ENCODE measurements around the gene OLIG1.

GRCh38 chr21:33029975-33030461 is 39.9 kb upstream of the OLIG1 start:
- TF ChIP-seq NRF1 (conservative IDR thresholded peaks at IDR 0.05; ENCODE audit: low read depth, low read length) (no peak), ESRRA (IDR thresholded peaks at IDR 0.05; ENCODE audit: low read length) (no peak), POLR2A (IDR thresholded peaks at IDR 0.05; ENCODE audit: low read depth, low read length) (no peak), SUZ12 (IDR thresholded peaks at IDR 0.05; ENCODE audit: unreplicated experiment) (no peak), CREB1 (IDR thresholded peaks at IDR 0.05; ENCODE audit: low read depth) (no peak), NR2C2 (IDR thresholded peaks at IDR 0.05; ENCODE audit: borderline replicate concordance, control insufficient read depth, insufficient read length, low read depth) (no peak), TCF7 (IDR thresholded peaks at IDR 0.05; ENCODE audit: borderline replicate concordance) (no peak), MXI1 (IDR thresholded peaks at IDR 0.05; ENCODE audit: low read depth, low read length) (no peak), MTA2 (IDR thresholded peaks at IDR 0.05; ENCODE audit: low read depth) (no peak), NFIC (IDR thresholded peaks at IDR 0.05; ENCODE audit: low read depth, low read length) (no peak), HDAC2 (IDR thresholded peaks at IDR 0.05) (no peak), SP1 (IDR thresholded peaks at IDR 0.05; ENCODE audit: low read depth, low read length) (no peak), E4F1 (IDR thresholded peaks at IDR 0.05; ENCODE audit: borderline replicate concordance, partially characterized antibody) (no peak)
- TF ChIP-seq, protein P1, sequence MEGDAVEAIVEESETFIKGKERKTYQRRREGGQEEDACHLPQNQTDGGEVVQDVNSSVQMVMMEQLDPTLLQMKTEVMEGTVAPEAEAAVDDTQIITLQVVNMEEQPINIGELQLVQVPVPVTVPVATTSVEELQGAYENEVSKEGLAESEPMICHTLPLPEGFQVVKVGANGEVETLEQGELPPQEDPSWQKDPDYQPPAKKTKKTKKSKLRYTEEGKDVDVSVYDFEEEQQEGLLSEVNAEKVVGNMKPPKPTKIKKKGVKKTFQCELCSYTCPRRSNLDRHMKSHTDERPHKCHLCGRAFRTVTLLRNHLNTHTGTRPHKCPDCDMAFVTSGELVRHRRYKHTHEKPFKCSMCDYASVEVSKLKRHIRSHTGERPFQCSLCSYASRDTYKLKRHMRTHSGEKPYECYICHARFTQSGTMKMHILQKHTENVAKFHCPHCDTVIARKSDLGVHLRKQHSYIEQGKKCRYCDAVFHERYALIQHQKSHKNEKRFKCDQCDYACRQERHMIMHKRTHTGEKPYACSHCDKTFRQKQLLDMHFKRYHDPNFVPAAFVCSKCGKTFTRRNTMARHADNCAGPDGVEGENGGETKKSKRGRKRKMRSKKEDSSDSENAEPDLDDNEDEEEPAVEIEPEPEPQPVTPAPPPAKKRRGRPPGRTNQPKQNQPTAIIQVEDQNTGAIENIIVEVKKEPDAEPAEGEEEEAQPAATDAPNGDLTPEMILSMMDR (IDR thresholded peaks at IDR 0.05 in 2 of 3, conservative IDR thresholded peaks at IDR 0.05 in 1 of 3; ENCODE audit: control insufficient read depth in 2 of 3, extremely low read depth in 1 of 3, insufficient read depth in 1 of 3, low read depth in 3 of 3, low read length in 3 of 3): no peak
